GF-D8 (cell line): ENCODE data around the gene GRB2.
"Not testable (repeated sequence)": the region's sequence is repeated elsewhere in the genome, so short reads cannot be mapped to it uniquely, and the experiment has no call there.

ENCODE experiments used
- DNase-seq: peaks from one replicate; lab custom pipeline; 2025; lab: John Stamatoyannopoulos, UW

The GRB2 gene

DNA sequence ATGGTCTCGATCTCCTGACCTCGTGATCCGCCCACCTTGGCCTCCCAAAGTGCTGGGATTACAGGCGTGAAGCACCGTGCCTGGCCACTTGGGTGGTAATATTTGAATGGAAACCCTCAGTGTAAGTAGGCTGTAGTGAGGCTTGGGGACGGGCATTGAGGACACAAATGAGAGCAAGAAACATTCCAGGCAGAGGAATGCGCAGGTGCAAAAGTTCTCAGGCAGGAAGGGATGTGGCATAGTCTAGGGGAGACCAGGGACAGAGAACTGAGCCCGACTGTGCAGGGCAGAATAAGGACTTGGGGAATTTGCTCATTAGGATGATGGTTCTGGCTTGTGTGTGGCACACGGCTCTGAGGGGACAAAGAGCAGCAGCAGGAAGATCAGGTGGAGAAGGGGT lies 54.8 kb downstream of the GRB2 start:
- DNase-seq = no peak

DNA sequence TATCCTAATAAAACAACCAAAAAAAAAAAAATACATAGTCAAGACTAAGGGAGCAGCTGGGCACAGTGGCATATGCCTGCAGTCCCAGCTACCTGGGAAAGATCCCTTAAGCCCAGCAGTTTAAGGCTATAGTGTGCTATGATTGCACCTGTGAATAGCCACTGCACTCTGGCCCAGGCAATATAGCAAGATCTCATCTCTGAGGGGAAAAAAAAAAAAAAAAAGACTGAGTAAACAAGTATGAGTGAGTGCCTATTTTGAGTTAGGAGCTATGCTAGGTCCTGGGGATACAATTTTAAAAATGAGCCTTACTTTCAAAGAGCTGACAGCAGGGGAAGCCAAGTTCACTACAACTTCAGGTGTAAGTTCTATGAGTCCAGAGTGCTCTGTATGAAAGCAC lies 55.4 kb downstream of the GRB2 start:
- no peak for DNase-seq

DNA sequence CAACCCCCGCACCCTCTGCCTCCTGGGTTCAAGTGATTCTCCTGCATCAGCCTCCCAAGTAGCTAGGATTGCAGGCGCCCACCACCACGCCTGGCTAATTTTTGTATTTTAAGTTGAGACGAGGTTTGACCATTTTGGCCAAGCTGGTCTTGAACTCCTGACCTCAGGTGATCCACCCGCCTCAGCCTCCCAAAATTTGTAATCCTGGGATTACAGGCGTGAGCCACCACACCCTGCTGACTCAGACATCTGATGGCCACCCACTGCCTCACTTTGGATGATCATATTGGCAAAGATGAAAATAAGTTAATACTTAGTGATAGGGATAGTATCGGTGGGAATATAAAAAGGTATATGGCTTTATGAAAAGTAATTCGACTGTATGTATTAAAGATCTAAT lies 55.9 kb downstream of the GRB2 start:
- no peak for DNase-seq

DNA sequence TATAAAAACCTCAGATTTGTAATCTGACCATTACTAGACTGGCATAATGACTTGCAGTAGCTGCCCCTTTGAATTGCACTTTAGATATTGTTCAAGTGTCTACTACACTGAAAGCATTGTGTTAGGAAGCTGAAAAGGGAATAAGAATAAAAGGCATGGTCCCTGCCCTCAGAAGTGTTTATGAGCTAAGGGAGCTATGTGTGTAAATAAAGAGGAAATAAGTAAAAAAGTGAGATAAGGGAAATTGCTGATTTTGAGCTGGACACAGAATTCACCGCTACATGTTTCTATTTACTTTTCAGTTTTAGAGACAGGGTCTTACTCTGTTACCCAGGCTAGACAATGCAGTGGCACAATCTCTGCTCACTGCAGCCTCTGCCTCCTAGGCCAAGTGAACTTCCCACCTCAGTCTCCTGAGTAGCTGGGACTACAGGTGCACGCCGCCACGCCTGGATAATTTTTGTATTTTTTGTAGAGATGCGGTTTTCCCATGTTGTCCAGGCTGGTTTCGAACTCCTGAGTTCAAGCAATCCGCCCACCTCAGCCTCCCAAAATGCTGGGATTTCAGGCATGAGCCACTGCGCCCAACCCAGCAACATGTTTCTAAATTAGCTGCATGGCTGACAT lies 57.0 kb downstream of the GRB2 start:
- no peak for DNase-seq

DNA sequence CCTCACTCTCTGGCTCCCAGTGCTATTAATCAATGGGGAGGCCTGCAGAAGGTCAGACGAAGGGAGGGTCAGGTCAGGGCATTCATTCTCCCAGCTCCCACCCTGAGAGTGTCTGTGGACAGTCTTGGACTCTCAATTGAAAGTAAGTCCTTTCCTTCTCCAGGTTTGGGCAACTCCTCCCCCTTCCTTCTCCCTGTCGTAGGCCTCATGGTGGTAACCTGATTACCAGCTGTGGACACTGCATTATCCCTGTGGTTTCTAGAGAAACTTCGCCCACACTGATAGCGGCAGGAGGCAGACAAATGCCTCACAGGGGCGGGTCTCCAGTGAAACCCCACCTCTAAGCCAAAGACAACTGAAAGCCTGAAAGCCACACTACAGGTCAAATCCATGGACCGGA lies 58.6 kb downstream of the GRB2 start:
- DNase-seq = peak; percentile 50

DNA sequence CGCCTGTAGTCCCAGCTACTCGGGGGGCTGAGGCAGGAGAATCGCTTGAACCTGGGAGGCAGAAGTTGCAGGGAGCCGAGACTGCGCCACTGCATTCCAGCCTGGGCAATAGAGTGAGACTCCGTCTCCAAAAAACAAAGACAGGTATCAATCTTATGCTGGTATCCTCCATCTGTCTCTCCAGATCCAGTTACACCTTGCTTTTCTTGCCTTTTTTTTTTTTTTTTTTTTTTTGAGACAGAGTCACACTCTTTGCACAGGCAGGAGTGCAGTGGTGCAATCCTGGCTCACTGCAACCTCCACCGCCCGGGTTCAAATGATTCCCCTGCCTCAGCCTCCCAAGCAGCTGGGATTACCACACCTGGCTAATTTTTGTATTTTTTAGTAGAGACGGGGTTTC lies 59.1 kb downstream of the GRB2 start:
- DNase-seq = not testable (repeated sequence)

DNA sequence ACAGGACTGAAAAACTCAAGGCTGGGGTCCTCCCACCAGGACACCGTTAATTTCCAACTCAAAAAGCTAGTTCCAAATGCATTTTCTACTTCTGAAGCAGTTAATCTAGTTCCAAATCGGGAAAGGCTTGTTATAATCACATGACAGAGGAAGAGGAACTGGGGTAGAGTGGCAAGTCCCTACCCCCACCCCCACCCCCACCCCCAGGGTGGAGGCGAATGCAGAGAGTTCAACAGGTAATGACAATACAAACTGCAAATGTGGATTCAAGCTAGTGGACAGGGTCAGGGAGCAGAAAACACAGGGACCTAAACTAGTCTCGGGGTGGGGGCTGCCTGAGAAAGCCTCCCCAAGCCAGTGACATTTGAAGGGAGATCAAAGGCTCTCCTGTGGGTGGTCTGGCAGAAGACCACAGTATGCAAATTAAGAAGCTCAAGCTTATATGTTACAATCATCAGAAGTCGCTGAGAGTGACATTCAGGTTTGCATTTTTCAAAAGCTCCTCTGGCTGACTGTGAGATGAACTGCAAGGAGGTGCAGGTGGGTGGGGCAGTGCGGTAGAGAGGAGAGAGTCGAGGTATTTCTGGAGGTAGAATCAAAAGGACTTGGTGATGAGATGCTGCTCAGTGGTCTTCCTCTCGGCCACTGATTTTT lies 59.8 kb downstream of the GRB2 start:
- no peak for DNase-seq

DNA sequence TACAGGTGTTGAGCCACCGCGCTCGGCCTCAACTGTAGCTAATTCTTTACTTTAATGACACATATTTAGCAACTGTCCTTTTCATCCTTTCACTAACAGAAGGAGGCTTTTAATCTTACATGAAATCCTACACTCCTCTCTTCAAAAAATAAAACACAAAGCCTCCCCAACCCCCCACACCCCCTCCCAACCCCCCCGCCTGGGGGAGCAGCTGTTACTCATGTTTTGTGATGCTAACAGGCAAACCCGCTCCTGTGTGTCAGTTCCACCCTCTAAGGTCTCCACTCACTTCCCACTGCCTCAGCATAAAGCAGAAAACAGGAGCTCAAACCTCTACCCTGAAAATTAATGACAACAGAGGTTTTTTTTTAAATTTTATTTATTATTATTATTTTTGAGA lies 60.8 kb downstream of the GRB2 start:
- DNase-seq = no peak

DNA sequence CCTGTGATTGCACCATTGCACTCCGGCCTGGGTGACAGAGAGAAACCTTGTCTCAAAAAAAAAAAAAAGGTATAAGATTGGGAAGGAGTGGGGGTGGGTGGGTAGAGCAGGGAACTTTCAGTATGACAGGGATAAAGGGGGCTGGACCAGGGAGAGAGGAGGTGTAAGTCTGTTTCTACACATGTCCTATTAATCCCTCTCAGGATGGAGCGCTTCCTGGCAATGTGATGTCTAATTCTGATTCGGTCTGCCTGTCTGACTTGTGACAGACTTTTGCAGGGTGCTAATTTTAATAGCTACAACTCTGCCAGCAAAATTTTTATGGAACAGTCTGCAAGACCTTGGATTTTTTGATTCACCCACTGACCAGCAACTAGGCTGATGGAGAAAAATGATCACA lies 62.5 kb downstream of the GRB2 start:
- DNase-seq = no peak

DNA sequence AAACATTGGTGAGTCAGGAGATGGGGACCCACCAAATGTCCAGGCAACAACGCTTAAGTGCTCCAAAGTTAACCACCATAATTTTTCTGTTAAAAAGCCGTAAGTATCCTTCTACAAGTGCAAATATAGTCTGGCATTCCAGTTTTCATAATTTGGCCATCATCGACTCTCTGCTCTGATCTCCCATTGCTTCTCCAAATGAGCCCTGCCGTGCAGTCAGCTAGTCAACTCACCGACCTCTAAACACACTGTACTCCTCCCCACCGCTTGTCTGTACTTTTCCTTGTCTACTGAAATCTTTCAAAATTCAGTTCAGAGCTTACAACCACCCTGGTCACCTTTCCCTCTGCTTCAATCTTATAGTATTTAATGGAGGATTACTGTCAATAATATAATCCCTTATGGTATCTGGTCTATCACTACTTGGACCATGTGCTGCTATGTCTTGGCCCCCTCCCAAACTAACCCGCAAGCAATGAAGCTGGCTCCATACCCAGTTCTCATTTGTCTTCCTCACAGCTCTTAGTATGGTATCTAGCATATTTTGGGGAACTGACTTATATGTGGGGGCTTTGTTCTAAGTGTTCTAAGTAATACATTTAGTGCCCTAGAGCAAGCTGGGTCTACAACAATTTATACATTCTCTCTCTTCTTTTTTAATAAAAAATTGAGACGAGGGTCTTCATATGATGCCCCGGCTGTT lies 63.5 kb downstream of the GRB2 start:
- DNase-seq = no peak

DNA sequence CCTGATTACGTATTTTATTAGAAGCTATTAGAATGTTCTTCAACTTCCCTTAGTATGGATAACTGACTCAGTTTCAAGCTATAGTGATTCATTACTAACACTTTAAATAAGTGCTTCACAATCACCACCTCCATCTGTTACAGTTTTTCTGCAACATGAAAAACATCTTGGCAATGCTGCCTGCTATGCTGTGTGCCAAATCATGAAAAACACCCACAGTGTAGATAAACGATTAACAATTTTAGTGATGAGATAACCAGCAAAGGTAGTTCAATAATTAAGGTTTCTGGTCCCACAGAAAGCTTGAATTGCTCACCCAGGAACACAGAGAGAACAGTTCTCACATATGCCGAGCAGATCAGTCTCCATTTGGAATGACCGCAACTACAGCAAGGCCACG lies 64.8 kb downstream of the GRB2 start:
- no peak for DNase-seq

DNA sequence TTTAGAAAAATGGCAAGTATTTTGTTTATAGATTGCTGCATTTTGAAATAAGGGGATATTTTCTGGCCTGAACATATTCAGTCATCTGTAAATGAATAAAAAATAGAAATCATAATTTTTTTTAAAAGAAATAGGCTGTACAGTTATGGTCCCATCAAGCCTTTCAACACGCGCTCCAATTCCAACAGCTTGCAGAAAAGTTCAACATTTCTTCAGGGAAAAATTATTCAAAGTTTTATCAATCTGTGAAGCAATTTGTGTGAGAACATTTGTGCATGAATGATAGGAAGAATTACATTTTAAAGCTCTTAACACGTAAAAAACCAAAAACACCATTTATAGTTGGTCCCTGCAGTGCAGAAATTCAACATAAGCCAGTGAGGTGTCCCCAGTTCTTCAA lies 65.5 kb downstream of the GRB2 start:
- no peak for DNase-seq

DNA sequence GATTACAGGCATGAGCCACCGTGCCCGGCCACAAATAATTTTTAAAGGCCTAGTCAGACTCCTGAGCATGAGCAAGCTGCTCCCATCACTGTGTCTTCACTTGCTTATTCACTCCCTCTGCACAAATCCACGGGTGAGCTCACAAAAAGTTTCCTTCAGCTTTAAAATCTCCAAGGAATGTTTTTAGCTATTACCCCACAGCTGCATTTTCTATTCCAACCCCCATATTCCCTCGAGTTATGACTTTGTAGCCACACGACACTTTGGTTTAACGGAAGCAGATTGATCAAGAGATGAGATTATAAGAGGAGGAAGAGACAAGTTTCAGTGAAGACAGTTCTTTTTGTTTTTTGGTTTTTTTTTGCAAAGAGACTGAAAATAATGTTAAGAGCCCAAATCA lies 67.1 kb downstream of the GRB2 start:
- peak; percentile 91 for DNase-seq

DNA sequence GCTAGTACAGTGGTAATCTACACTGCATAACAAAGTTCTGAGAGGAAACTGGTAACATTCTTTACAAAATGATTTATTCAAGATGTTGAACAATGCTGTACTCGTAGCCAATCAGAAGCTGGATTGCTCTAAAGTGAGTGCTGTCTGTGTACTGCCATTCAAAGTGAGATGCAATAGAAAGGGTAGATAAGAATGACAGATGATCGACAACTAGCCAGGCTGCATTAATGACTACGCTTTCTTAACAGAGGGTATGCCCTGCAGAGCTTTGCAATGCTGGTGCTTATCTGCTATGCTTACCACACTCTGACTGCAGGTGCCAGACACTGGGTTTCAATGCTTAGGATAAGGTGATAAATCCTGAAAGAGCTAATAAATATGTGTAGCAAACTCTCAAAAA lies 70.2 kb downstream of the GRB2 start:
- DNase-seq = no peak

DNA sequence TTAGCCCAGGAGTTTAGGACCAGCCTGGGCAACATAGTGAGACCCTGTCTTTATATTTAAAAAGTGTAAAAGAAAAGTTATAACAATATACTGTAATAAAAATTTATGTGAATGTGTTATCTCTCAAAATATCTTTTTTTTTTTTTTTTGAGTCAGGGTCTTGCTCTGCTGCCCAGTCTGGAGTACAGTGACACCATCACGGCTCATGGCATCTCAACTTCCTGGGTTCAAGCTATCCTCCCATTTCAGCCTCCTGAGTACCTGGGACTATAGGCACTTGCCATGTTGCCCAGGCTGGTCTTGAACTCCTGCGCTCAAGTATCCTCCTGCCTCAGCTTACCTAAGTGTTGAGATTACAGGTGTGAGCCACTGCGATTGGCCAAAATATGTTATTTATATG lies 70.8 kb downstream of the GRB2 start:
- DNase-seq = no peak

DNA sequence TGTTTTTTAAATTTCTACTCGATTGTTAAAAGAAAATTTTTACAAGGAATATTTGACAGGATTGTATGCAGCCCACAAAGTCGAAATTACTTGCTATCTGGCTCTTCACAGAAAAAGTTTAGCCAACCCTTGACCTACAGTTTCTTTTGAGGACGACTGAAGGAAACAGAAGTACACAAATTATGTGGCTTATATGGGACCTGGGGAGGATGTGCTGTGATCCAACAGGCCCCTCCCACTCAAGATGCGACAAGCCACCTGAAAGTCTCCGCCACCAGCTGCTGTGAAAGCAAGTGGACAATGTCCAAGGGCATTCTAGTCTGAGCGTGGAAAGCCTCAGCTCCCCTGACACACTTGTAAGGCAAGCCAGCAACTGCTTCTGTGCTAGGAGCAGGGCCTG lies 73.8 kb downstream of the GRB2 start:
- DNase-seq = no peak

DNA sequence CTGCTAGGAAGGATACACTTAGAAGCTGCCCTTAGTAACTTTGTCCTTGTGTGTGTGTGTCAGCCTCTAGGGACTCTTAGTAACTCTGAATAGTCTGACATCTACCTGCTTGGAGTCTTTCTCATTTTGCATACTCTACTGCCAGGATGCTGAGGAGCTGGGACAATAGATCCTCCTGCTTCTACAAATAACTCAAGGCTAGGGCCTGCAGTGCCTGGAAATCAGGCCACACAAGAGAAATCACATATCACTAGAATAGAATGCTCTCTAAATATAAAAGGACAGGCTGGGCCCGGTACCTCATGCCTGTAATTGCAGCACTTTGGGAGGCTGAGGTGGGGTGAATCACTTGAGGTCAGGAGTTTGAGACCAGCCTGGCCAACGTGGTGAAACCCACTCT lies 77.7 kb downstream of the GRB2 start:
- no peak for DNase-seq

DNA sequence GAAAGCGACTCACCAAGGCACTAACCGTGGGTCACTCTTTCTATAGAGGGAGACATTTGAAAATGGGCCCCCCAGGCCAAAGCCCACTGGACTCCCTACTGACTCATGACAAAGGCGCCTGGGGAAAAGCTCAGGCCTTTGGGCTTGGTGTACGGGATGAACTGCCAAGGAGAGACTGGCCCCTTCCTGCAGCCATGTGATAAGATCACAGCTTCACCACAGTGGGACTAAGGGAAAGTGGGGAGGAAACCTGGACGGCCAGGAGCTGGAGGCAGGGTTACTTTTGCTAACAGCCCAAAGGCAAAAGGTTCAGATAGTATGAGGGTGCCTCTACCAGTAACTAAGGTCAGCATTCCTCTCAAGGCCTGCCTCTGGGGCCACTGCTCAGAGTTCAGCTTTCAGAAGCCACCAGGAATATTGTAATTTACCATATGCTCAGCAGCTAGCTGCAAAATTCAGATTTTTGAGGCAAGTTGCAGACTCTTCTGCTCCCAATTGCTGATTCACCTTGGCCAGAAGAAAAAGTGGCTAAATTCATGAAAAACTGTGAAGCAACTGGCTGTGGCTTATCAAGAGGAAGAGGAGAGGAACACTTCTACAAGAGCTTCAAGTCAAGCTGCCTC lies 79.1 kb downstream of the GRB2 start:
- peak; percentile 89 for DNase-seq

DNA sequence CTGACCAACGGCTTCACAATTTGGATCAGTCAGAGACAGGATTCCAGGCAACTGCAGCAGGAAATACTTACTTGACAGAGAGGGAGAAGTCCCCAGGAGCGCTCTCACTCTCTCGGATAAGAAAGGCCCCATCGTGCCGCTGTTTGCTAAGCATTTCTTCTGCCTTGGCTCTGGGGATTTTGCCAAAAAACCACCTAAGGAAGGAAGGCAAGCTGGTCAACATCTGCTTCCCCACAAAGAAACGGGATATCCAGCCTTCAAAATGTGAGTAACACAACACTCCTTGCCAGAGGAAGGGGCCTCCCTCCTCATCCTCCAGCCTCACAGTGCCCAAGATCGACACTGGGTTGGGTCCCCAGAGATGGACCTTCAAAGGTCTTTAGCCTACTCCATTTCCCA lies 79.7 kb downstream of the GRB2 start:
- DNase-seq = peak; percentile 88

DNA sequence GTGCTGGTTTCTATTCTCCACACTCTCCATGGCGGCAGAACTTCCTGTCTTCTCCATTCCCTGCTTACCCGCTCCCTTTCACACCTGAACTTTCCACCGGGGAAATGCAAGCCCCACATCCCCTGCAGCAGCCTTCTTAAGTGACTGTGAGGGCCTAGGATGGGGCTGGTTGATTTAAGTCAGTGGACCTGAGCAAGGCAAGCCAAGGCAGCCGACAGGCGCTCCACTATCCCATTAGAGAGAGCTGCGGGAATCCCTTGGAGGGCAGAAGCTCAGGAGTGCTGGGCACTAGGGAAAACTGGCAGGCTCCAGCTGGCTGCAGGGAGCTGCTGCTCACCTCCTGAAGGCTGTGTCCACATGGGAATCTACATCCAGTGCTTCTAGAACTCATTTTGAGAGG lies 80.1 kb downstream of the GRB2 start:
- DNase-seq = no peak

DNA sequence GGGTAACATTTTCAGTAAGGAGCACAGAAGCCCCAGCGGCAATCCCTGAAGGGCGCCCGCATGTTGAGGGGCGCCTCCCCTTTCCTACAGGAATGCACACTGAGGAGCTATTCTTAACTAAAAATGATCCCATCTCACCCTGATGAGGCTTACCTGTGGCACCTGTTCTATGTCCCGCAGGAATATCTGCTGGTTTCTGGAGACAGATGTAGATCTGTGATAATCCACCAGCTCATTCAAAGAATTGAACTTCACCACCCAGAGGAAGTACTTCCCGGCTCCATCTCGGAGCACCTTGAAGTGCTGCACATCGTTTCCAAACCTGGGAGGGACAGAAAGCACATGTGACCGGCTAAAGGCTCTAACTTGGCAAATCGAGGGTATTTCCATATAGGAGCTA lies 84.0 kb downstream of the GRB2 start:
- DNase-seq = no peak

DNA sequence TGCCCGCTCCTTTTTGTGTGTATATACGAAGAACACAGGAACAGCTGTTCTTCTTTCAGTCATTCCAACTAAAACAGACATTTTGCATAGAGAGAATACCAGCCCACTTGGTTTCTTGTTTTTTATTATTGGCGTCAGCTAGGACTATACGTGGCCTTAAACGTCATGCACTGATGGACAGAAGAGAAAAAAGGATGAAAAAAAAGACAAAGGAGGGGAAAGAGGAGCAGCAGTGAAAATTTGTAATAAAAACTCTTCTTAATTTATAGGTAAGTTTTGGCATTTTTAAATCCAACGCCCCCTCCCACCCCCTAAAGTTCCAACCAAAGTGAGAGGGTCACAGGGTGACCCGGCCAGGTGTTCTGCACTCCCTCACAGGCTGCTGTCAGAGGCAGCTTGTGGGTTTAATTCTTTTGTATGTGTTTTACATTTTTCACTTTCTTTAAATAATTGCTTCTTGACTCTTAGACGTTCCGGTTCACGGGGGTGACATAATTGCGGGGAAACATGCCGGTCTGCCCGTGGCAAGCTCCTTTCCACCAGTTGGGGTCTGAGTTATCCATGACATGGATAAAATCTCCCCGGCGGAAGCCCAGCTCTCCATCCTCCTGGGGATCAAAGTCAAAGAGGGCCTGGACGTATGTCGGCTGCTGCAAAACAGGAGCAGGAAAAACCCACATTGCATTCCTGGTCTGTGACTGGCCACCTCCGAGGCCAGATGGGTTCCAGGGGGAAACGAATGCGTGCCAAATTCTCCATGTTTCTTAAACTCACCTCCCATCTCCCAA lies 85.4 kb downstream of the GRB2 start:
- DNase-seq = no peak
